Measurements from ENCODE around the gene DPF3. TPM values are rescaled to one million over a fixed set of nuclear protein-coding genes. Genes with fewer than 3 reads are reported as not detected.
A peak's percentile ranks its signal among the peaks of the same experiment; 100 is the strongest.

DPF3 gene
- total RNA-seq, 1 donor from 2014 or later = 2.0 TPM

GRCh38 chr14:72839753-72840607, 53.9 kb downstream of the DPF3 start:
- DNase-seq (ENCODE audit: low spot score) = no peak

GRCh38 chr14:72839351-72839750, 54.5 kb downstream of the DPF3 start:
- no peak for DNase-seq (ENCODE audit: low spot score)

DNA sequence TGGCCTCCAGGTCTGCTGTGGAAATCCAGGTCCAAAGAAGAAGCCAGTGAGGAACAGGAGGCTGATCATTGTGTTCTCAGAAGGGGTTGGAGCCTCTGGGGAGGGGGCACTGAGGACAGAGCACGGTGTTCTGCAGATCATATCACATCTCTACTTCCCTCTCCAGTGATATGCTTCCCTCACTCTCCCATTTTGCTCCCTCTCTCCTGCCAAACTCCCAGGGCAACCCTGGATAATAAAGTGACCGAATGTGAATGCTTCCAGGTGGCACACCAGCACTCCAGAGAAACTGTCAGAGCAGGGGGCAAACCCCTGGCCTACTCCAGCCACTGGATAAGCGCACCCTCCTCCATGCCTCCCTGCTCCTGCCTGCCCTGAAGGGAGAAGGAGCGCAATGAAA, 57.8 kb downstream of the DPF3 start:
- DNase-seq (ENCODE audit: low spot score) = no peak

DNA sequence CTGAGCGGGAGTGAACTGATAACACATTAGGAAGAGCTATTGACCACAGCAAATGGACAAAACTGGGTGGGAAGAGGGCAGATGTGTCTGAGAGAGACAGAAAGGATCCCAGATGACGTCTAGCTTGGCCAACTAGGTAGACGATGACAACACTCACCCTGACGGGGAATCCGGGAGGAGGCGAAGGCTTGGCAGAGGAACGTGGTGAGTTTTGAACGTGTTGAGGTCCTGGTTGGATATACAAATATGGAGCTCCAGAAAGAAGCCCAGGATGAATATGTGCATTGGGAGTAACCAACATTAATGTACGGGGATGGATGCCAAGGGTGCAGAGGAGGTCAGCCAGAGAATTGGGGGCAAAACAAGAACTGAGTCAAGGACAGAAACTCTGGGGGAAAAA, 60.7 kb downstream of the DPF3 start:
- no peak for DNase-seq (ENCODE audit: low spot score)

- peak; percentile 46 for DNase-seq (ENCODE audit: low spot score)
Measured at GRCh38 chr14:72830786-72831594, 62.9 kb downstream of the DPF3 start.

GRCh38 chr14:72830356-72830755, 63.5 kb downstream of the DPF3 start:
- no peak for DNase-seq (ENCODE audit: low spot score)

GRCh38 chr14:72828604-72829003, 65.3 kb downstream of the DPF3 start:
- no peak for DNase-seq (ENCODE audit: low spot score)

- no peak for DNase-seq (ENCODE audit: low spot score)
Measured at GRCh38 chr14:72826039-72826438, 67.9 kb downstream of the DPF3 start.

- no peak for DNase-seq (ENCODE audit: low spot score)
Measured at GRCh38 chr14:72825486-72825885, 68.4 kb downstream of the DPF3 start.

GRCh38 chr14:72824051-72824450, 69.8 kb downstream of the DPF3 start:
- no peak for DNase-seq (ENCODE audit: low spot score)

- no peak for DNase-seq (ENCODE audit: low spot score)
Measured at GRCh38 chr14:72822946-72823611, 70.8 kb downstream of the DPF3 start.

GRCh38 chr14:72818998-72819397, 74.9 kb downstream of the DPF3 start:
- no peak for DNase-seq (ENCODE audit: low spot score)

DNA sequence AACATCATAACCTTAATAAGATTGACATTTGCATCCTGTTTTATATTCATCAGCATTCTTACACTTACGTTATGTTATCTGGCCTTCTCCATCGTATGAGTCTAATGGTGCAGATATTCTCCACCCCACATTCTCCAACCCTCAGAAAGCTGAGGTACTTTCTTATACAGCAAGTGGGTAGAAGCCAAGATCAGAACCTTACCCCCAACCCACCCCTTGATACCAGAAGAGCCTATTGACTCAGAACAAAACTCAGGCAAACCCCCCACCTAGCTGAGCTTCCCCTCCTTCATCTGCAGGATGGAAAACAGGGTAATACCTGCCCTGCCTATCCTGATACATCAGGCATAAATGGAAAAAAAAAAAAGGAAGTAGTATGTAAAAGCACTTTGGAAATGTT, 77.6 kb downstream of the DPF3 start:
- no peak for DNase-seq (ENCODE audit: low spot score)

- DNase-seq (ENCODE audit: low spot score) = no peak
Measured at GRCh38 chr14:72815430-72815829, 78.5 kb downstream of the DPF3 start.

DNA sequence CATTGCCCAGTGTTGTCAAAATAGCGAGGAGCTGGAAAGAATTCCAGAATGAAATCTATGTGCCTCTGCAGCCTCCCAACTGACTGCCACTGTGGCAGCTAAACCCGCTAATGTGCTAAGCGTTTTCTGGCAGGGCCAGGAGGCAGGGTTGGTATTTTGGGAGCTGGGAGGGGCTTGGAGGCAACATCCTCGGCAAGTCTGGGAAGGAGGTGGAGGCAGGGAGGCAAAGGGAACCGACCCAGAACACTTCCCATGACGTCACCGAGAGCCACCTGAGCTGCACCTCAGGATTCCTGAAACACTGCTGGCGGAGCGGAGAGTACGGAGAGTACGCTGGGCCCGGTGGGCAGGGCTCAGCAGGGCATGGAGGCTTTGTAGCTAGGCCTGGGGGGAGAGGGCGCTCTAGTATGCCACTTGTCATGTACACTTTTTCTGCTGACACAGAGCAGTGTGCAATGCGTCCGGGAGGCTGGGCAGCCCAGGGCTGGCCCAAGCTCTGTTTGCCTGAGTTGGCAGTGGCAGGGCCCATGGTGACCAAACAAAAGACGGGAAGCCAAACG, 81.5 kb downstream of the DPF3 start:
- peak; percentile 44 for DNase-seq (ENCODE audit: low spot score)

DNA sequence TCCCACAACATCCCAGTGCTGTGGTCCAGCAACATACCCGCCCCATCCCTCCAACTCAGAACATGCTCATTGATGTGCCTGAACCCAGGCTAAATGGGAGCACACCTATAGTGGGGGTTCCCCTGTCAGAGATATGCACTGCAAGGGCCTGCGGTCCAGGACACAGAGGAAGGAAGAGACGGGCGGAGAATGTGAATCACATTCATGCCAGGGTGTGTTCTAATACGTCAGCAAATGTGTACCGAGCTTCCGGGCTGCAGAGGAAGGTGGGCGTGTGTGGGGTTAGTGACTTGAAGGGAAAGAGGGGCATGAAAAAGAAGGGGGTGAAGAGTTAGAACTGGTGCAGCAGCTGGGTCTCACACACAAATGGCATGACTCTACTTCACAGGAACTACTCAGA, 83.7 kb downstream of the DPF3 start:
- no peak for DNase-seq (ENCODE audit: low spot score)

DNA sequence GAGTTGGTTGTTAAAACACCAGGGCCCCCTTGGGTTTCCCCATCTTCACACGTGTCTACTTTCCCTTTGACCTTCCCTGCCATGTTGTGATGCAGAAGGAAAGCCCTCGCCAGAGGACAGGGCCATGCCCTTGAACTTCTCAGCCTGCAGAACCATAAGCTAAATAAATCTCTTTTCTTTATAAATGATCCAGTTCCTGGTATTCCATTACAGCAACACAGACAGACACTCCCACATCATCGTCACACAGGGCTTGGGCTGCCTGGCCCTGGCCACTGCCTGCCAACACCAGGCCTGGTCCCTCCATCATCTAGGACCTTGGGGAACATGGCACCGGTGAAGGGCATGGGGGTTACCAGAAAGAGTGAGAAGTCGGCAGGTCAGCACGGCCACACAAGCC, 84.8 kb downstream of the DPF3 start:
- no peak for DNase-seq (ENCODE audit: low spot score)

DNA sequence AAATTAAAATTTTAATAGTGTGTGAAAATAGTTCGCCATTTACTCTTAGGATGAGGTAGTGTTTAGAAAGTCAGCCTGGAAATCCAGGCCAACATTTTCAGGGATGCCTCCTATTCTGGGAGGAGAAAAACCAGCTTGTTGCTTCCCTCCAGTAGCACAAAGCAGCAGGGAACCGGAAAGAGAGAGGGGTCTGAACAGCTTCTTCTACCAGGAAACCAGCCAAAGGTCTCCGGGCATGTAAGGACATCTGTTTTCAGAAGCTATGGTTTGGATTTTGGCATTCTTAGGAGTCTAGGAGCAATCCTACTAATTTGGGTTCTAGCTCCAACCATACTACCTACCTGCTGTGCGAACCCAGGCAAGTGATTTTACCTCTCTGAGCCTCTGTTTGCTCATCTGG, 85.3 kb downstream of the DPF3 start:
- DNase-seq (ENCODE audit: low spot score) = no peak

DNA sequence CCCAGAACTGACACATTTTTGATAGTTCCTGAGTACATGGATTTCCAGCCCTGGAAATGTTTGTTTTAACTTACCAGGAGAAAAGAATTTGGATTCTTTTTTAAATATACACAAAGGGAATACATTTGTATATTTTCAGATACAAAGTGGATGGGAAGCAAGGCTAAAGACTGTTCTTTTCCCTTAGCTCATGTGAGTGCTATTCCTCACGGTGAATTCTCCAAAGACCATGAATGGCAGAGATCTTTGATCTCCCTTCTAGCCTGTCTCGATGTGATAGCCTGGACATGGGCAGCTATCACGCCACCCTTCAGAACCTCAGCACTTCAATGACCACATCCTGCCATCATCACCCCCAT, 91.3 kb downstream of the DPF3 start:
- no peak for DNase-seq (ENCODE audit: low spot score)

DNA sequence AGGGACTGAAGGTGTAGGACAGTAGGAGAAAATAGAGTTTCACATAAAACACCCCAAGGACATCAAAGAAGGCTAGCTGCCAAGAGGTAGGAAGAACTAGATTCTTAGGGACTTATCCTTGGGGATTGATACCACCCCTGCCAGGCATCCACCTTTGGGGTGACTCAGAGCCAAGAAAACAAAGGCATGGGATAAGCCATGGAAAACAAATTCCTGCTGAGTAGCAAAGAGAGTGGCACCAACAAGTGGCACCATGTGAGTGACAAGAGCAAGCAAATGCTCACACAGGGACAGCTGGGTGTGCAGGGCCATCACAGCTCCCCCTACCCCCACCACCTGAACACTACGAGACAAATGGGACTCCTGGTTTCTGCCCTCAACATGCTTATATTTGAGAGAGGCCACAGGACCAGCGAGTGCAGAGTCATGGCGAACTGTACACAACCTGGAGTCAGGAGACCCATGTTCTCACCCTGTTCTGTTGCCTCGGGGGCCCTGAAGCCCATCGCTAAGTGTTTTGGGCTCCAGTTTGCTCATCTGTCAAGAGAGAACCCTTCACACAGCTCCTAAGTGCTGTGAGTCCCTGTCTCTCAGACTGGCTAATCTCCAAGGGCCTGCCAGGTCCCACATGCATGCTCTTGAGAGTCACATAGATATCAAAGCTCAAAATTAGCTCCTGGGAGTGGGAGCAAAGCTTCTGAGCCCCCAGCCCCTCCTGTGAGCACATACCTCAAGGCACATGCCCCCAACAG, 91.9 kb downstream of the DPF3 start:
- no peak for DNase-seq (ENCODE audit: low spot score)

DNA sequence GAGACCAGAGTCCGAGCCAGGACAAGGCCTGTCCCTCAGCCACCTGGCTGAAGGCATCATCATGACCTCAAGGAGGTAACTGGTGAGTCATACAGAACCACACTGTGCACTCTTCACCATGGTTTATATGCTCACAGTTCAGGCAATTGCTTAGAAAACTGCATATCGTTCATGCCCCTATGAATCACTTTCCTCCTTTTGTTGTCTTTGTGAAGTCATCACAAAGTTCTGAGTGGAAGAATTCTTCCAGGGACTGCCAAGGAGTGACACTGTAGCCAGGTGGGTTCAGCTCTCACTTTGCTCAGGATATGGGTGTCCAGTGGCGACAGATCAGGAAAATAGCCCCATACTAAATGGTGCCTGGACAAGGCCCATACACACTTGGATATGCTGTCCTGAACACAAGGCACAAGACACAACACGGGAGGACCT, 92.5 kb downstream of the DPF3 start:
- DNase-seq (ENCODE audit: low spot score) = no peak

Data from ureter (tissue), 1 donor.